ENCODE data around the gene OXER1. TPM values are rescaled to one million over a fixed set of nuclear protein-coding genes. Genes with fewer than 3 reads are reported as not detected.

Gene OXER1
- total and polyA plus RNA-seq, 4 donors = 2.2 to 8.1 (median 6.7) TPM

DNA sequence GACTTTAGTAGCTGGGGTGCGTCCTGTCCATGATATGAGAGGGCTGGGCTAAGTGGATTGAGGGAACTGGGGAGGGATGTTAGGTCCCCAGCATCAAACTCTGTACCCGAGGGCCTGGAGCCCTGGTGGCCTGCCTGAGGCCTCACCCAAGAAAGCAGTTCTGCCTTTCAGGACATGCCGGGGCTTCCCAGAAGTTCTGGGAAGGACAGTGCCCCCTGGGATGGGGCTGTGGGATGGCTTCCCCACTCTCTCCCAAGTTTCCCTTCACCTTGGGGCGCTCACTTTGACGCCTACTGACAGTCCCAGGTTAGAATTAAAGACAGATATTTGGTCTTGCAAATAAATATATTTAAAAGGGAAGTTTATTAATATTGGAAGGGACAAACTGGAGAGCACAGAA, 1.8 kb downstream of the OXER1 start:
- Histone ChIP-seq H3K36me3 (ENCODE audit: control insufficient read depth in 4 of 4, insufficient read depth in 3 of 4, low read depth in 1 of 4, low read length in 3 of 4) (peaks cover 0 to 2% (median 0%) of the 10 kb centered on the region in 4 donors), H3K4me1 (ENCODE audit: control insufficient read depth in 4 of 4, insufficient read depth in 4 of 4, low read length in 3 of 4) (peaks cover 0 to 4% (median under 1%) of the 10 kb centered on the region in 4 donors), H3K27me3 (ENCODE audit: control insufficient read depth in 4 of 4, insufficient read depth in 4 of 4, low read length in 3 of 4) (no peaks in the 10 kb centered on the region), H3K9ac (ENCODE audit: low read depth in 1 of 2, low read length in 2 of 2) (no peak overlapping the region), H3K27ac (ENCODE audit: low read depth in 1 of 2, low read length in 2 of 2) (no peak overlapping the region), H3K4me3 (ENCODE audit: low read depth in 1 of 3, low read length in 3 of 3) (no peak overlapping the region), H3K9me3 (ENCODE audit: control insufficient read depth in 4 of 4, low read length in 3 of 4) (no peaks in the 10 kb centered on the region)
- WGBS = 91% methylated on average over 5 of the region's 5 CpGs
- TF ChIP-seq SP1 (IDR thresholded peaks at IDR 0.05) = no peak
- TF ChIP-seq JUND (IDR thresholded peaks at IDR 0.05) = no peak
- no peak for TF ChIP-seq FOXA2 (IDR thresholded peaks at IDR 0.05)
- TF ChIP-seq, protein P1, sequence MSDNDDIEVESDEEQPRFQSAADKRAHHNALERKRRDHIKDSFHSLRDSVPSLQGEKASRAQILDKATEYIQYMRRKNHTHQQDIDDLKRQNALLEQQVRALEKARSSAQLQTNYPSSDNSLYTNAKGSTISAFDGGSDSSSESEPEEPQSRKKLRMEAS (IDR thresholded peaks at IDR 0.05) = no peak
- no peak for TF ChIP-seq RAD21 (IDR thresholded peaks at IDR 0.05)
- DNase-seq (ENCODE audit: low spot score) = no peak

DNA sequence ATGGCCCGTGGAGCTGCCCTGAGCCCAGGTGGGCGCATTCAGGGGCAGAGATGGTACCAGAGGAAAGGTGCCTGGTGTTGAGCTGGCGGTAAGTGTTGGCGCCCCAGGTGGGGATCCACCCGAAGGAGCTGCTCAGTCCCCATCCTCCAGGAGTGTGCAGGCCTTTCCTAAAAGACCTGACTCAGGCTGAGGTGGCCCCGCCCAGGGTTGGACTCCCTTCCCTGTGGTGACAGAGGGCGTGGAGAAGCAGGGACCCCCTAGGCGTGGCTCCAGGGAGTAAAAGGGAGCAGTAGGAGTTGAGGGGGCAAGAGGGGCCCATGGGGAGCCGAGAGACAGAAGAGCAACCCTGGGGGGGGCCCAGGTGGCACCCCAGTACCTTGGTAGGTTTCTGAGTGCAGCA, 2.4 kb downstream of the OXER1 start:
- no peaks in the 10 kb centered on the region for H3K27me3 ChIP-seq (ENCODE audit: control insufficient read depth in 4 of 4, insufficient read depth in 4 of 4, low read length in 3 of 4)
- 91% methylated on average over 9 of the region's 9 CpGs for WGBS
- H3K36me3 ChIP-seq (ENCODE audit: control insufficient read depth in 4 of 4, insufficient read depth in 3 of 4, low read depth in 1 of 4, low read length in 3 of 4) = no peaks in the 10 kb centered on the region
- no peak overlapping the region for H3K9ac ChIP-seq (ENCODE audit: low read depth in 1 of 2, low read length in 2 of 2)
- DNase-seq (ENCODE audit: low spot score) = no peak
- TF ChIP-seq SP1 (IDR thresholded peaks at IDR 0.05) (no peak), EGR1 (IDR thresholded peaks at IDR 0.05; ENCODE audit: low read depth in 2 of 2) (no peak)
- no peak overlapping the region for H3K4me3 ChIP-seq (ENCODE audit: low read depth in 1 of 3, low read length in 3 of 3)
- H3K9me3 ChIP-seq (ENCODE audit: control insufficient read depth in 4 of 4, low read length in 3 of 4) = no peaks in the 10 kb centered on the region
- no peak overlapping the region for H3K27ac ChIP-seq (ENCODE audit: low read depth in 1 of 2, low read length in 2 of 2)
- peaks cover 0 to 4% (median under 1%) of the 10 kb centered on the region in 4 donors for H3K4me1 ChIP-seq (ENCODE audit: control insufficient read depth in 4 of 4, insufficient read depth in 4 of 4, low read length in 3 of 4)

DNA sequence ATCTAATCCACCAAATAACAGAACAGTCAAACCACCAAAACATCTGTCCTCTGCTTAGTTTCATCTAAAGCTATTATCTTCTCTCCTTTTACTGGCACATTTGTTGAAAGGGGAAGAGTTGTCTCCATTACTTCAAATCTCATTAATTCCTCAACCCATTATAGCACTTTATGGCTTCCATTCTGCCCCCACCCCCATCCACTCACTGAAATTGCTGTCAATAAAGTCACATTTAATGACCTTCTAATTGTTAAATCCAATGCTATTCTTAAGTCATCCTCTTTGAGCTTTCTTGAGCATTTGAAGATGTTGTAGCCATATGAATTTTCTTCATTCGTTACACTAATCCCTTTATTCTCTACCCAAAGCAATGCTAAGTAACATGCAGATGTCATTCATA, 5.2 kb downstream of the OXER1 start:
- Histone ChIP-seq H3K9ac (ENCODE audit: low read depth in 1 of 2, low read length in 2 of 2) (no peak overlapping the region), H3K27me3 (ENCODE audit: control insufficient read depth in 4 of 4, insufficient read depth in 4 of 4, low read length in 3 of 4) (no peaks in the 10 kb centered on the region), H3K4me1 (ENCODE audit: control insufficient read depth in 4 of 4, insufficient read depth in 4 of 4, low read length in 3 of 4) (peaks cover 0 to 14% (median 6%) of the 10 kb centered on the region in 4 donors), H3K4me3 (ENCODE audit: low read depth in 1 of 3, low read length in 3 of 3) (no peak overlapping the region), H3K36me3 (ENCODE audit: control insufficient read depth in 4 of 4, insufficient read depth in 3 of 4, low read depth in 1 of 4, low read length in 3 of 4) (no peaks in the 10 kb centered on the region), H3K9me3 (ENCODE audit: control insufficient read depth in 4 of 4, low read length in 3 of 4) (no peaks in the 10 kb centered on the region), H3K27ac (ENCODE audit: low read depth in 1 of 2, low read length in 2 of 2) (no peak overlapping the region)
- TF ChIP-seq GABPA (IDR thresholded peaks at IDR 0.05 in 1 of 2, conservative IDR thresholded peaks at IDR 0.05 in 1 of 2) = no peak
- no peak for TF ChIP-seq FOXA1 (IDR thresholded peaks at IDR 0.05)
- TF ChIP-seq HNF4G (IDR thresholded peaks at IDR 0.05) = no peak
- TF ChIP-seq, protein P2, sequence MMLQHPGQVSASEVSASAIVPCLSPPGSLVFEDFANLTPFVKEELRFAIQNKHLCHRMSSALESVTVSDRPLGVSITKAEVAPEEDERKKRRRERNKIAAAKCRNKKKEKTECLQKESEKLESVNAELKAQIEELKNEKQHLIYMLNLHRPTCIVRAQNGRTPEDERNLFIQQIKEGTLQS (IDR thresholded peaks at IDR 0.05) = no peak
- no peak for TF ChIP-seq NR2F2 (IDR thresholded peaks at IDR 0.05)
- TF ChIP-seq, protein P3, sequence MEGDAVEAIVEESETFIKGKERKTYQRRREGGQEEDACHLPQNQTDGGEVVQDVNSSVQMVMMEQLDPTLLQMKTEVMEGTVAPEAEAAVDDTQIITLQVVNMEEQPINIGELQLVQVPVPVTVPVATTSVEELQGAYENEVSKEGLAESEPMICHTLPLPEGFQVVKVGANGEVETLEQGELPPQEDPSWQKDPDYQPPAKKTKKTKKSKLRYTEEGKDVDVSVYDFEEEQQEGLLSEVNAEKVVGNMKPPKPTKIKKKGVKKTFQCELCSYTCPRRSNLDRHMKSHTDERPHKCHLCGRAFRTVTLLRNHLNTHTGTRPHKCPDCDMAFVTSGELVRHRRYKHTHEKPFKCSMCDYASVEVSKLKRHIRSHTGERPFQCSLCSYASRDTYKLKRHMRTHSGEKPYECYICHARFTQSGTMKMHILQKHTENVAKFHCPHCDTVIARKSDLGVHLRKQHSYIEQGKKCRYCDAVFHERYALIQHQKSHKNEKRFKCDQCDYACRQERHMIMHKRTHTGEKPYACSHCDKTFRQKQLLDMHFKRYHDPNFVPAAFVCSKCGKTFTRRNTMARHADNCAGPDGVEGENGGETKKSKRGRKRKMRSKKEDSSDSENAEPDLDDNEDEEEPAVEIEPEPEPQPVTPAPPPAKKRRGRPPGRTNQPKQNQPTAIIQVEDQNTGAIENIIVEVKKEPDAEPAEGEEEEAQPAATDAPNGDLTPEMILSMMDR (IDR thresholded peaks at IDR 0.05; ENCODE audit: low read depth, low read length, missing input control) = no peak
- no peak for TF ChIP-seq HNF4A (conservative IDR thresholded peaks at IDR 0.05)
- TF ChIP-seq JUND (IDR thresholded peaks at IDR 0.05) = no peak
- no peak for TF ChIP-seq RXRA (IDR thresholded peaks at IDR 0.05)
- TF ChIP-seq, protein P1 (IDR thresholded peaks at IDR 0.05) = no peak
- no peak for TF ChIP-seq YY1 (IDR thresholded peaks at IDR 0.05)
- TF ChIP-seq FOXA2 (IDR thresholded peaks at IDR 0.05) = no peak
- no peak for TF ChIP-seq RAD21 (IDR thresholded peaks at IDR 0.05)
- TF ChIP-seq, protein P4, sequence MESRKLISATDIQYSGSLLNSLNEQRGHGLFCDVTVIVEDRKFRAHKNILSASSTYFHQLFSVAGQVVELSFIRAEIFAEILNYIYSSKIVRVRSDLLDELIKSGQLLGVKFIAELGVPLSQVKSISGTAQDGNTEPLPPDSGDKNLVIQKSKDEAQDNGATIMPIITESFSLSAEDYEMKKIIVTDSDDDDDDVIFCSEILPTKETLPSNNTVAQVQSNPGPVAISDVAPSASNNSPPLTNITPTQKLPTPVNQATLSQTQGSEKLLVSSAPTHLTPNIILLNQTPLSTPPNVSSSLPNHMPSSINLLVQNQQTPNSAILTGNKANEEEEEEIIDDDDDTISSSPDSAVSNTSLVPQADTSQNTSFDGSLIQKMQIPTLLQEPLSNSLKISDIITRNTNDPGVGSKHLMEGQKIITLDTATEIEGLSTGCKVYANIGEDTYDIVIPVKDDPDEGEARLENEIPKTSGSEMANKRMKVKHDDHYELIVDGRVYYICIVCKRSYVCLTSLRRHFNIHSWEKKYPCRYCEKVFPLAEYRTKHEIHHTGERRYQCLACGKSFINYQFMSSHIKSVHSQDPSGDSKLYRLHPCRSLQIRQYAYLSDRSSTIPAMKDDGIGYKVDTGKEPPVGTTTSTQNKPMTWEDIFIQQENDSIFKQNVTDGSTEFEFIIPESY (IDR thresholded peaks at IDR 0.05) = no peak
- no peak for TF ChIP-seq SP1 (IDR thresholded peaks at IDR 0.05)
- TF ChIP-seq, protein P5, sequence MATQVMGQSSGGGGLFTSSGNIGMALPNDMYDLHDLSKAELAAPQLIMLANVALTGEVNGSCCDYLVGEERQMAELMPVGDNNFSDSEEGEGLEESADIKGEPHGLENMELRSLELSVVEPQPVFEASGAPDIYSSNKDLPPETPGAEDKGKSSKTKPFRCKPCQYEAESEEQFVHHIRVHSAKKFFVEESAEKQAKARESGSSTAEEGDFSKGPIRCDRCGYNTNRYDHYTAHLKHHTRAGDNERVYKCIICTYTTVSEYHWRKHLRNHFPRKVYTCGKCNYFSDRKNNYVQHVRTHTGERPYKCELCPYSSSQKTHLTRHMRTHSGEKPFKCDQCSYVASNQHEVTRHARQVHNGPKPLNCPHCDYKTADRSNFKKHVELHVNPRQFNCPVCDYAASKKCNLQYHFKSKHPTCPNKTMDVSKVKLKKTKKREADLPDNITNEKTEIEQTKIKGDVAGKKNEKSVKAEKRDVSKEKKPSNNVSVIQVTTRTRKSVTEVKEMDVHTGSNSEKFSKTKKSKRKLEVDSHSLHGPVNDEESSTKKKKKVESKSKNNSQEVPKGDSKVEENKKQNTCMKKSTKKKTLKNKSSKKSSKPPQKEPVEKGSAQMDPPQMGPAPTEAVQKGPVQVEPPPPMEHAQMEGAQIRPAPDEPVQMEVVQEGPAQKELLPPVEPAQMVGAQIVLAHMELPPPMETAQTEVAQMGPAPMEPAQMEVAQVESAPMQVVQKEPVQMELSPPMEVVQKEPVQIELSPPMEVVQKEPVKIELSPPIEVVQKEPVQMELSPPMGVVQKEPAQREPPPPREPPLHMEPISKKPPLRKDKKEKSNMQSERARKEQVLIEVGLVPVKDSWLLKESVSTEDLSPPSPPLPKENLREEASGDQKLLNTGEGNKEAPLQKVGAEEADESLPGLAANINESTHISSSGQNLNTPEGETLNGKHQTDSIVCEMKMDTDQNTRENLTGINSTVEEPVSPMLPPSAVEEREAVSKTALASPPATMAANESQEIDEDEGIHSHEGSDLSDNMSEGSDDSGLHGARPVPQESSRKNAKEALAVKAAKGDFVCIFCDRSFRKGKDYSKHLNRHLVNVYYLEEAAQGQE (IDR thresholded peaks at IDR 0.05) = no peak
- no peak for TF ChIP-seq EGR1 (IDR thresholded peaks at IDR 0.05; ENCODE audit: low read depth in 2 of 2)
- no peak for TF ChIP-seq TAF1 (conservative IDR thresholded peaks at IDR 0.05)
- DNase-seq (ENCODE audit: low spot score) = no peak
- 95% methylated on average over 1 of the region's 1 CpG for WGBS

Measured in liver (tissue), 9 donors.